Measurements from ENCODE around the gene SLC2A8.
A peak's percentile ranks its signal among the peaks of the same experiment; 100 is the strongest.

SLC2A8 gene

DNA sequence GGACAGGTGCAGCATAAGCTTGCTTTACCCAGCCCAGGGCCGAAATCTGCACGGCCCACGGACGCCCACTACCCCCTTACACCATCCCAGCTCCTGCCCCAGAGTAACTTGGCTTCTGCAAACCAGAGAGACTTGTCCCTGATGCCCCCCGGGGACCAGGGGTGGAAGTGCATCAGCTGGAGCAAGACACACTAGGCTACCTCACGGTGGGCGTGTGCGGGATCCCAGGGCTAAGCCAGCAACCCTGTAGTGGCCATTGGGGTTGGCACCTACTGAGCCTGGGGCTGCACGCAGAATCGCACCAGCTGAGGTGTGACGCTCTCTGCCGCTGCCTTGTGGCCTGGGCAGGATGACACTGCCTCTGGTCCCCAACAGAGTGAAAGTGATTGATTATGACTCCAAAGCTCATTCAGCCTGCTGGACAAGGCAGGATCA is 21.1 kb downstream of the SLC2A8 start:
- DNase-seq (ENCODE audit: low read depth) = peak; percentile 36
- no peak overlapping the region for H3K4me3 ChIP-seq (ENCODE audit: low read depth, low read length)
- TF ChIP-seq, protein P1, sequence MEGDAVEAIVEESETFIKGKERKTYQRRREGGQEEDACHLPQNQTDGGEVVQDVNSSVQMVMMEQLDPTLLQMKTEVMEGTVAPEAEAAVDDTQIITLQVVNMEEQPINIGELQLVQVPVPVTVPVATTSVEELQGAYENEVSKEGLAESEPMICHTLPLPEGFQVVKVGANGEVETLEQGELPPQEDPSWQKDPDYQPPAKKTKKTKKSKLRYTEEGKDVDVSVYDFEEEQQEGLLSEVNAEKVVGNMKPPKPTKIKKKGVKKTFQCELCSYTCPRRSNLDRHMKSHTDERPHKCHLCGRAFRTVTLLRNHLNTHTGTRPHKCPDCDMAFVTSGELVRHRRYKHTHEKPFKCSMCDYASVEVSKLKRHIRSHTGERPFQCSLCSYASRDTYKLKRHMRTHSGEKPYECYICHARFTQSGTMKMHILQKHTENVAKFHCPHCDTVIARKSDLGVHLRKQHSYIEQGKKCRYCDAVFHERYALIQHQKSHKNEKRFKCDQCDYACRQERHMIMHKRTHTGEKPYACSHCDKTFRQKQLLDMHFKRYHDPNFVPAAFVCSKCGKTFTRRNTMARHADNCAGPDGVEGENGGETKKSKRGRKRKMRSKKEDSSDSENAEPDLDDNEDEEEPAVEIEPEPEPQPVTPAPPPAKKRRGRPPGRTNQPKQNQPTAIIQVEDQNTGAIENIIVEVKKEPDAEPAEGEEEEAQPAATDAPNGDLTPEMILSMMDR (IDR thresholded peaks at IDR 0.05; ENCODE audit: insufficient read depth, low read depth, low read length, missing control alignments) = peak; percentile 30

DNA sequence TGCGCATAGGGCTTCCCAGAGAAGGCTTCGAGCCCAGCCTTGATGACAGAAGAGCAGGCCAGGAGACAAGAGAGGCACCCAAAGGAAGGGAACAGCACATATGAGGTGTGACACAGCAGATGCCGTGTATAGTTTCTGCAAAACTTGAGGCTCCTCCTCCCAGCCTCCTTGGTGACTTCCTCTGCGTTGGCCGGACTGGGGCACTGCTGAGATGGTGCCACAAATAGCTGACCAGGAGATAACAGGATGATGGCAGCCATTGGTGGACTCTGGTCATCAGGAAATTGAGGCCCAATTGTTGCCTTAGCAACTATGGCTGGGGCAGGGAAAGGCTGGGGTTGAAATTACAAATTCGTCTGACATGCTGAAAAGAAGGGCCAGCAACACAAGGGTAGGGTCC is 22.4 kb downstream of the SLC2A8 start:
- DNase-seq (ENCODE audit: low read depth) = no peak
- H3K4me3 ChIP-seq (ENCODE audit: low read depth, low read length) = no peak overlapping the region

DNA sequence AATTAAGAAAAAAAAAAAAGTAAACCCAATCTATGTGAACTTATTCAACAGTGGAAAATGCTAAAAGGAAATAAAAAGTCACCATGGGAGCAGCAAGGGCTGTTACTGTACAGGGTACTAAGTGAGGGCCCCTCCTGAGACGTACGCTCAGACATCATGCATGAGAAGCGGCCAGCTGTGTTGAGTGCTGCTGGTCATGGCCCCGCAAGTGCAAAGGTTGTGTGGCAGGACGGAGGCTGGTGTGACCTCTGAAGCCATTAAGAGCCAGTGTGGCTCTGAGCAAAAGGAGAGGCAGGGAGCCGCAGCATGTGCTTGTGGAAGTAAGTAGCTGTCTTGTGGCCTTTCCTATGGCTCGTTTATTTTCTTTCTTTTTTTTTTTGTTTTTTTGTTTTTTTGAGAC is 24.1 kb downstream of the SLC2A8 start:
- H3K4me3 ChIP-seq (ENCODE audit: low read depth, low read length) = no peak overlapping the region
- DNase-seq (ENCODE audit: low read depth) = no peak
- TF ChIP-seq, protein P1 (IDR thresholded peaks at IDR 0.05; ENCODE audit: insufficient read depth, low read depth, low read length, missing control alignments) = no peak

More for the DNA sequence above, 22.4 kb downstream of the SLC2A8 start:
- TF ChIP-seq, protein P1 (IDR thresholded peaks at IDR 0.05; ENCODE audit: insufficient read depth, low read depth, low read length, missing control alignments) = no peak

DNA sequence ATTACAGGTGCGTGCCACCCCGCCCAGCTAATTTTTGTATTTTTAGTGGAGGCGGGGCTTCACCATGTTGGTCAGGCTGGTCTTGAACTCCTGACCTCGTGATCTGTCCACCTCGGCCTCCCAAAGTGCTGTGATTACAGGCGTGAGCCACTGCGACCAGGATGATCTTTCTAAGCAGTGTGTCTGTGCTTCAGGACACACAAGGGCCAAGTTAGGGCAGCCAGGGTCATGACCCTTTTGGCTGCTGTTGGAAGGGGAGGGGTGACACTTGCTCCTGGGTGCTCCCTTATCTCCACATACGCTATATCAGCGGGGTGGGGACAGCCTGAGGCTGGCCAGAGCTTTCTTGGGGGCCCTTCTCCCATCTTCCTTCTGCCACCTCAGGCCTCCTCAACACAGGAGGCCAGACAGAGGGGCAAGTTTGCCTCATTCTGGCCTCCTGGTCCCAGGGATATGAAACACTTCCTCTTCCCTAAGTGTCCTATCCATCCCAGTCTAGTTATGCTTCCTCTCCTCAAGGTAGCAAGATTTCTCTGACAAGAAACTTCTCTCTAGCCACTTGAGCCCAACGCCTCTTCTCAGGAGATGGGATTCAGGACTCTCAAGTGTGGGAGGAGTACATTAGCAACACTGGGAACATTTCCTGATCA is 25.3 kb downstream of the SLC2A8 start:
- TF ChIP-seq, protein P1 (IDR thresholded peaks at IDR 0.05; ENCODE audit: insufficient read depth, low read depth, low read length, missing control alignments) = no peak
- DNase-seq (ENCODE audit: low read depth) = no peak
- no peak overlapping the region for H3K4me3 ChIP-seq (ENCODE audit: low read depth, low read length)

DNA sequence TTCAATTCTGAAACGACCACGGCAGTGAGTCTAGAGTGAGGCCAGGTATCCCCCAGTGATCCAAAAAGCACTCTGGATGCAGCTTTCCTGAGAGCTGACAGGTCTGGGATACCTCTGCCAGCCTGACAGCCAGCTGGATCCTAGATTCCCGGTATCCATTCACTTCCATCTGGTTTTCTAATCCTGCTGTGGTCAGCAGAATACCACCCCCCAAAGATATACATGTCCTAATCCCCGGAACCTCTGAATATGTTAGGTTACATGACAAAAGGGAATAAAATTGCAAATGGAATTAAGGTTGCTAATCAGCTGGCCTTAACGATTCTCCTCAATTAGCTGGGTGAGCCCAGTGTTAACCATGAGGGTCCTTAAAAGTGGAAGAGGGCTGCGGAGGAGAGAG is 25.8 kb downstream of the SLC2A8 start:
- peak overlapping the region; percentile 95 for H3K4me3 ChIP-seq (ENCODE audit: low read depth, low read length)
- TF ChIP-seq, protein P1 (IDR thresholded peaks at IDR 0.05; ENCODE audit: insufficient read depth, low read depth, low read length, missing control alignments) = no peak
- no peak for DNase-seq (ENCODE audit: low read depth)

DNA sequence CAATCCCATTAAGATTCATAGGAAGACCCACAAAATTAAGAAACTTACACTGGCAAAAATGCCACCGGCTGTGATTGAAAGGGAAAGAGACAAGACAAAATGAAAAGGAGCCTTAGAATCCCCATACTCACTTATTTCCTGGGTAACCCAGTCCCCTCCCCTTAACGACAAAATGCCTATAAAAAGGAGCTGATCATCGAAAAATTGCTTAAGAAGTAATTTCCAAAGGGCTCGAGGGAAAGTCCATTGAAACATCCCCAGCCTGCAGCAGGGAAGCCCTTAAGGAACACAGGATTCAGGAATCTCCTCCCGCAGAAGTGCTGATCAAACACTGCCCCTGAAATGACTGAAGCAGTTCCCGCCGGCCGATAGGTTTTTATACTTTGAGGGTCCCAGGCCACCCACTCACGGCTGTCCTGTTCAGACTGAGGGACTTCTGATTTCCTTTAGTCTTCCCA is 26.5 kb downstream of the SLC2A8 start:
- H3K4me3 ChIP-seq (ENCODE audit: low read depth, low read length) = peak overlapping the region; percentile 95
- no peak for DNase-seq (ENCODE audit: low read depth)
- TF ChIP-seq, protein P1 (IDR thresholded peaks at IDR 0.05; ENCODE audit: insufficient read depth, low read depth, low read length, missing control alignments) = no peak

All from GM12865 (cell line).